ENCODE results near the gene MT2A. TPM values are rescaled to one million over a fixed set of nuclear protein-coding genes. Genes with fewer than 3 reads are reported as not detected.
"Not testable (repeated sequence)": the region's sequence is repeated elsewhere in the genome, so short reads cannot be mapped to it uniquely, and the experiment has no call there.

The MT2A gene
- total RNA-seq, 1 donor = 33.7 TPM

GRCh38 chr16:56616608-56617211 lies 8.3 kb downstream of the MT2A start:
- Histone ChIP-seq H3K36me3 (ENCODE audit: insufficient read depth, low read length) (no peaks in the 10 kb centered on the region), H3K4me2 (ENCODE audit: insufficient read depth, low read length) (peak overlapping the region; percentile 89), H3K27ac (ENCODE audit: low read depth, low read length) (peak overlapping the region; percentile 17), H3K79me2 (ENCODE audit: insufficient read depth, low read length) (no peaks in the 10 kb centered on the region), H4K20me1 (ENCODE audit: insufficient read depth, low read length) (no peaks in the 10 kb centered on the region), H3K9me3 (ENCODE audit: low read depth, low read length) (no peaks in the 10 kb centered on the region), H3K4me3 (ENCODE audit: insufficient read depth, low read length) (peak overlapping the region; percentile 69), H2AFZ (ENCODE audit: low read length) (peak overlapping the region; percentile 96), H3K4me1 (ENCODE audit: insufficient read depth, low read length) (peaks cover 38% of the 10 kb centered on the region), H3K27me3 (ENCODE audit: insufficient read depth, low read length) (no peaks in the 10 kb centered on the region)
- no peak for TF ChIP-seq CTCF (IDR thresholded peaks at IDR 0.05; ENCODE audit: extremely low read depth, low read depth, low read length)
- DNase-seq (ENCODE audit: insufficient read length, low spot score, missing footprints) = no peak

DNA sequence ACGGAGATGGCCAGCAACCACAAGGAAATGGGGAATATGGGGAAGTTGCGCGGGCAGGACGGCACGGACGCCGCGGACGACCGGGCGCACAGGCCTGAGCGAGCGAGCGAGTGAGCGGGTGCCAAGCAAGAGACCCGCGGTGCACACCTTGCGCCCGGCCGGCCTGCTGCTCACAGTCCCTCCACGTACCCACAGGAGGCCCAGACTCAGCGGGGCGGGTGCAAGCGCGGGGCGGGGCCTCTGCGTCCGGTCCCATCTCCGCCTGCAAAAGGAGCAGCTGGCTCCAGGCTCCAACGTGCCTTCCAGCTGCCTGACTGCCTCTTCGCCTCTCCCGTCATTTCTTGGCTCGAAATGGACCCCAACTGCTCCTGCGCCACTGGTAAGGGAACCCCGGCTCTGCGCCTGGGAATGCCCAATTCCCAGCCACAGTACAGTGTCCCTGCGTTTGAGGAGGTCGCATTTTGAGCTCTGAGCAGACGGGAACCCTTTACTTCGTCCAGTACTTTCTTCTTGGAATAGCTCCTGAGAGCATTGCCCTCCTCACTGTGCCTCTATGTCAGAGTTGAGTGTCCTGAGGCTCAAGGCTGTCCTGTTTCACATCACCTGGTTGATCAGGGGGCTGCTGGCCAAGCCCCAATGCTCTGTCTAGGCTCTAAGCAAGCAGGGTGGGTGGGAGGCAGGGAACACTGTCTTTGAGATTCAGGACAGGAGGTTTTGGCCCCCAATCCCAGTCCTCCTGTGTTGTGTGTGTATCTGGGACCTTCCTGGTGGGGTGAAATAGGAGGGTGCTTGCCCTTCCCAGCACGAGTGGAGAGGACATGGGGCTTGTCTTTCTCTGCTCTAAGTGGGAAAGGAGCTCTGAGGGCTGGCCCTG lies 9.1 kb downstream of the MT2A start:
- peak overlapping the region; percentile 69 for H3K4me3 ChIP-seq (ENCODE audit: insufficient read depth, low read length)
- peak overlapping the region; percentile 56 for H3K27ac ChIP-seq (ENCODE audit: low read depth, low read length)
- H3K36me3 ChIP-seq (ENCODE audit: insufficient read depth, low read length) = no peaks in the 10 kb centered on the region
- no peaks in the 10 kb centered on the region for H3K9me3 ChIP-seq (ENCODE audit: low read depth, low read length)
- peak; percentile 88 for DNase-seq (ENCODE audit: insufficient read length, low spot score, missing footprints)
- peak overlapping the region; percentile 96 for H2AFZ ChIP-seq (ENCODE audit: low read length)
- H3K4me1 ChIP-seq (ENCODE audit: insufficient read depth, low read length) = peaks cover 31% of the 10 kb centered on the region
- H4K20me1 ChIP-seq (ENCODE audit: insufficient read depth, low read length) = no peaks in the 10 kb centered on the region
- no peak for TF ChIP-seq CTCF (IDR thresholded peaks at IDR 0.05; ENCODE audit: extremely low read depth, low read depth, low read length)
- peak overlapping the region; percentile 89 for H3K4me2 ChIP-seq (ENCODE audit: insufficient read depth, low read length)
- H3K27me3 ChIP-seq (ENCODE audit: insufficient read depth, low read length) = no peaks in the 10 kb centered on the region
- H3K79me2 ChIP-seq (ENCODE audit: insufficient read depth, low read length) = no peaks in the 10 kb centered on the region

GRCh38 chr16:56618138-56618537 lies 9.8 kb downstream of the MT2A start:
- Histone ChIP-seq H3K4me2 (ENCODE audit: insufficient read depth, low read length) (peak overlapping the region; percentile 89), H4K20me1 (ENCODE audit: insufficient read depth, low read length) (no peaks in the 10 kb centered on the region), H3K27me3 (ENCODE audit: insufficient read depth, low read length) (no peaks in the 10 kb centered on the region), H3K79me2 (ENCODE audit: insufficient read depth, low read length) (no peaks in the 10 kb centered on the region), H3K9me3 (ENCODE audit: low read depth, low read length) (no peaks in the 10 kb centered on the region), H3K36me3 (ENCODE audit: insufficient read depth, low read length) (no peaks in the 10 kb centered on the region), H2AFZ (ENCODE audit: low read length) (no peak overlapping the region), H3K4me3 (ENCODE audit: insufficient read depth, low read length) (no peak overlapping the region), H3K27ac (ENCODE audit: low read depth, low read length) (no peak overlapping the region), H3K4me1 (ENCODE audit: insufficient read depth, low read length) (peaks cover 27% of the 10 kb centered on the region)
- no peak for DNase-seq (ENCODE audit: insufficient read length, low spot score, missing footprints)
- no peak for TF ChIP-seq CTCF (IDR thresholded peaks at IDR 0.05; ENCODE audit: extremely low read depth, low read depth, low read length)

GRCh38 chr16:56620339-56620897 lies 12.0 kb downstream of the MT2A start:
- H3K9me3 ChIP-seq (ENCODE audit: low read depth, low read length) = no peaks in the 10 kb centered on the region
- no peak for DNase-seq (ENCODE audit: insufficient read length, low spot score, missing footprints)
- H3K27ac ChIP-seq (ENCODE audit: low read depth, low read length) = no peak overlapping the region
- no peaks in the 10 kb centered on the region for H3K36me3 ChIP-seq (ENCODE audit: insufficient read depth, low read length)
- no peak overlapping the region for H3K4me2 ChIP-seq (ENCODE audit: insufficient read depth, low read length)
- H3K4me1 ChIP-seq (ENCODE audit: insufficient read depth, low read length) = peaks cover 8% of the 10 kb centered on the region
- no peaks in the 10 kb centered on the region for H3K27me3 ChIP-seq (ENCODE audit: insufficient read depth, low read length)
- H4K20me1 ChIP-seq (ENCODE audit: insufficient read depth, low read length) = no peaks in the 10 kb centered on the region
- H3K4me3 ChIP-seq (ENCODE audit: insufficient read depth, low read length) = no peak overlapping the region
- peaks cover 5% of the 10 kb centered on the region for H3K79me2 ChIP-seq (ENCODE audit: insufficient read depth, low read length)
- TF ChIP-seq CTCF (IDR thresholded peaks at IDR 0.05; ENCODE audit: extremely low read depth, low read depth, low read length) = no peak
- H2AFZ ChIP-seq (ENCODE audit: low read length) = no peak overlapping the region

DNA sequence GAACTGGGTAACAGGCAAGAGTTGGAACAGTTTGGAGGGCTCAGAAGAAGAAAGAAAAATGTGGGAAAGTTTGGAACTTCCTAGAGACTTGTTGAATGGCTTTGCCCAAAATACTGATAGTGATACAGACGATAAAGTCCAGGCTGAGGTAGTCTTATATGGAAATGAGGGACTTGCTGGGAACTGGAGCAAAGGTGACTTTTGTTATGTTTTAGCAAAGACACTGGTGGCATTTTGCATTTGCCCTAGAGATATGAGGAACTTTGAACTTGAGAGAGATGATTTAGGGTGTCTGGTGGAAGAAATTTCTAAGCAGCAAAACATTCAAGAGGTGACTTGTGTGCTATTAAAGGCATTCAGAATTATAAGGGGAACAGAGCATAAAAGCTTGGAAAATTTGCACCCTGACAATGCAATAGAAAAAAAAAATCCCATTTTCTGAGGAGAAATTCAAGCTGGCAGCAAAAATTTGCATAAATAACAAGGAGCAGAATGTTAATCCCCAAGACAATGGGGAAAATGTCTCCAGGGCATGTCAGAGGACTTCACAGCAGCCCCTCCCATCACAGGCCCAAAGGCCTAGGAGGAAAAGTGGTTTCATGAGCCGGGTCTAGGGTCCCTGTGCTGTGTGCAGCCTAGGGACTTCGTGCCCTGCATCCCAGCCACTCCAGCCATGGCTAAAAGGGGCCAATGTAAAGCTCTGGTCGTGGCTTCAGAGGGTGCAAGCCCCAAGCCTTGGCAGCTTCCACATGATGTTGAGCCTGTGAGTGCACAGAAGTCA lies 13.5 kb downstream of the MT2A start:
- not testable (repeated sequence) for H2AFZ ChIP-seq (ENCODE audit: low read length); H3K27me3 ChIP-seq (ENCODE audit: insufficient read depth, low read length); DNase-seq (ENCODE audit: insufficient read length, low spot score, missing footprints); H3K9me3 ChIP-seq (ENCODE audit: low read depth, low read length); H4K20me1 ChIP-seq (ENCODE audit: insufficient read depth, low read length); H3K36me3 ChIP-seq (ENCODE audit: insufficient read depth, low read length); H3K4me3 ChIP-seq (ENCODE audit: insufficient read depth, low read length); H3K27ac ChIP-seq (ENCODE audit: low read depth, low read length); H3K4me2 ChIP-seq (ENCODE audit: insufficient read depth, low read length)
- H3K79me2 ChIP-seq (ENCODE audit: insufficient read depth, low read length) = peaks cover 17% of the 10 kb centered on the region
- peaks cover 16% of the 10 kb centered on the region for H3K4me1 ChIP-seq (ENCODE audit: insufficient read depth, low read length)
